HG03432 (cell line): Measurements from ENCODE around the gene MAP2K2.

Experiments
- ATAC-seq: cut with Tn5 transposase; IDR thresholded peaks from one replicate; pipeline ENCODE4 v1.9.1; 2021; ENCODE audit warnings: mild to moderate bottlenecking, moderate library complexity; ENCODE audit not compliant: unreplicated experiment

The MAP2K2 gene

GRCh38 chr19:4062419-4063368, 61.2 kb downstream of the MAP2K2 start:
- no peak for ATAC-seq

DNA sequence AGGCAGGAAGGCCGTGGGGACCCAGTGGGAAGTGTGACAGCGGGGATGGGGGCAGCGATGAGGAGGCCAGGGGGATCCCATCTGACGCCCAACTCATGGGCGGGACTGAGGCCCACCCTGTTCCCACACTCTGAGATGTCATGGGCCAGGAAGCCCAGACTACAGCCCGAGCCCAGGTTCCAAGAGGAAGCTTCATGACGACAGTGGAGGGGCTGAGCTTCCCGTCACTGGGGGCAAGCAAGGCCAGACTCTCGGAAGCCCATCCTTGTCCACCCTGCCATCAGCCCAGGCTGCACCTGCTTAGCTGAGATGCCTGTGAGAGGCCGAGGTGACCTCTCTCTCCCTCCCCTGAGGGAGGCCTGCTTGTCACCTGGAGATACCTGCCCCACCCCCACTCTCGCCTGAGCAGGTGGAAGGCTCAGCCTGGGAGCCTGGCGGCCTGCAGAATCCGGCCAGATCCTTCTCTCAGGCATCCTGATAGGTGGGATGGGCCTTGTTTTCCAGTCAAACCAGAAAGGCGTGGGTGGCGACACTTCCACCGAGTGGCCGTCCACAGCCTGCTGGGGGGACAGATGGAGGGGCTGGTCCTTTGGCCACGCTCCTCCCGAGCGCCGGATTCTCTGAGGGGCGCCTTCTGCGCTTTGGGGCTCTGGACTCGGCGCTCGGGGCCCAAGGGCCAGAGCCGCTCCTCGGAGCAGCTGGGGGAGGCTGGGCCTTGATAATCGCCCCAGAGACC, 62.1 kb downstream of the MAP2K2 start:
- no peak for ATAC-seq

- ATAC-seq, result no peak
Measured at GRCh38 chr19:4061178-4061682, 62.7 kb downstream of the MAP2K2 start.

DNA sequence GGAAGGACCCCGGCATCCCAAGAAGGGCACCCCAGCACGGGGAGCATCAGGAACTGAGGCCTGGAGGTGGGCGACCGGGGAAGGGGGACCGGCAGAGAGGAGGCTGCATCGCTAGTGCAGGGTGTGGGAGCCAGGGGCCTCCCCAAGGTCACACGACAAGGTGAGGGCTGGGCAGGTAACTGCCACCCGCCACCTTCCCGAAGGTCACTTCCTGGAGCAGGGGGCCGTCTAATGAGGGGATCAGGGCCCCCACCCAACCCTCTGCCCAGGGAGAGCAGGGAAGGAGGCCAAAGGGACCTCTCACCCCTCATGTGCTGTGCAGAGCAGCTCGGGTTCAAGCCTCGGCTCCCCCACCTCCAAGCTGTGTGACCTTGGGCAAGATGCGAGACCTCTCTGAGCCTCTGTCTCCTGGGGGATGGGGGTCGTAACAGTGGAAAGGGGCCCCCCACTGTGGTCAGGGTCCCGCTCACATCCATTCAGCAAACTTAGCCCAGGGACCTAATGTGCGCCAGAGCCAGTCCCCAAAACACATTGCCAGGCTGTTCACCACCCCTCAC, 63.2 kb downstream of the MAP2K2 start:
- no peak for ATAC-seq

DNA sequence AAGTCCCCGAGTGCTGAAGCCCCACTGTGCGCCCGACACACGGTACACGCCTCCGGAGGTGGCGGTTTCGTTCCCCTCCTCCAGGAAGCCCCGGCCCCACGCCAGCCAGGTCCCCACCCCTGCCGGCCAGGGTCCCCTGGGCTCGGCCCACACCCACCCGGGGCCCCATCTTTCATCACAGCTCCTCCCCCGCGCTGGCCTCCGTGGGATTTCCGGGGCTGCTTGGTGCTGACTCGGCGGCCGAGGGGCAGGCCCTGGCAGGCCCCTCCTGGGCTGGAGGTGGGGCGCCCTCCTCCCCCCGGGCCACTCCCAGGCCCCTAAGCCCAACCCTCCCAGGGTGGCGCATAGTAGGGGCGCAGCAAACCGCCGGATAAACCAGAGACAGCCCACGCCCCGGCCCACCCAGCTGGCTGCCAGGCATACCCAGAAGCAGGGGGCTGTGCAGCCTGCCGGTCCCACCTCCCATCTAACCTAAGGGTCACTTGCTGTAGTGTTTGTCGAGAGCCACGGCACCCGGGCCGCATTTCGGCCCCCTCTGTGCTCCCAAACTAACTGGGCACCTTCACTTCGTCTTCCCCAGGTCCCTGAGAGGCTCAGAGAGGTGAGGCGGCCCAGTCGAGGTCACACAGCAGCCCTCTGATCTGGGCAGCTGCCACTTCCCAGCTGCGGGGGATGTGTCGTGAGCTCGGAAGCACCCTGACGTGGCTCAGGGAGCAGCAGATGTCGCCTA, 63.9 kb downstream of the MAP2K2 start:
- no peak for ATAC-seq

GRCh38 chr19:4059453-4059871, 64.5 kb downstream of the MAP2K2 start:
- ATAC-seq, result no peak

DNA sequence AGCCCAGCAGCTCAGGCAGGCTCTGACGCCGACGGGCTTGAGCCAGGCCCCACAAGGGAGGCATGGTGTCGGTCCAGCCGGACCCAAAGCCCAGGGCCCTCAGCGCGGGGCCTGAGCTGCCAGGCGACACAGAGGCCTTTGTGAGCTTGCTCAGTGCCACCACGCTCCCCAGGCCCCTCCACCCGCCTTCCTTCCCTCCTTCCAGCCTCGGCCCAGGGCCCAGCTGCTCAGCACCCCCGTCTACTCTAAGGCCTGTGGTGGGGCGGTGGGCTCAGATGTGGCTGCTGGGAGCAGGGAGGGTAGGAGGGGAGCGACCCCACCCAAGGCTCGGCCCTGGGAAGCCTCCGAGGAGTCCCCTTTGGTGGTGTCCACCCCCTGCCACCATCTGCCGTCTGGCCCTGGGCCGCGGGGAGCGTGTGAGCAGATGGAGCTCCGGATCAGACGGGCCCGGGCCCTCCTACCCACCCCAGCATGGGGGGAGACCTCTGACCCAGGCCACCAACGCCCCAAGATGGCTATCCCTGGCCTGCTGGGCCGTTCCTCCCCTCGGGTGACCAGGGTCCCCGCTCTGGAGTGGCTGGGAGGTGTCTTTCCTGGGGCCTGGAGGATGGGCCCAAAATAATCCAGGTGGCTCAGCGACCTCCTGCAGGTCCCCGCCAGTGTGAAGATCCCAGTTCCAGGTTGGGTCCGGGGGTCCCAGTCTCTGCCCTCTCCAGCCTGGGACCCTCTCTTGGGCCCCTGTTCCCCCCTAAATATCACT, 65.0 kb downstream of the MAP2K2 start:
- no peak for ATAC-seq

- no peak for ATAC-seq
Measured at GRCh38 chr19:4057931-4058692, 65.8 kb downstream of the MAP2K2 start.

GRCh38 chr19:4055209-4055552, 68.7 kb downstream of the MAP2K2 start:
- no peak for ATAC-seq

GRCh38 chr19:4054441-4055208, 69.3 kb downstream of the MAP2K2 start:
- ATAC-seq, result no peak

DNA sequence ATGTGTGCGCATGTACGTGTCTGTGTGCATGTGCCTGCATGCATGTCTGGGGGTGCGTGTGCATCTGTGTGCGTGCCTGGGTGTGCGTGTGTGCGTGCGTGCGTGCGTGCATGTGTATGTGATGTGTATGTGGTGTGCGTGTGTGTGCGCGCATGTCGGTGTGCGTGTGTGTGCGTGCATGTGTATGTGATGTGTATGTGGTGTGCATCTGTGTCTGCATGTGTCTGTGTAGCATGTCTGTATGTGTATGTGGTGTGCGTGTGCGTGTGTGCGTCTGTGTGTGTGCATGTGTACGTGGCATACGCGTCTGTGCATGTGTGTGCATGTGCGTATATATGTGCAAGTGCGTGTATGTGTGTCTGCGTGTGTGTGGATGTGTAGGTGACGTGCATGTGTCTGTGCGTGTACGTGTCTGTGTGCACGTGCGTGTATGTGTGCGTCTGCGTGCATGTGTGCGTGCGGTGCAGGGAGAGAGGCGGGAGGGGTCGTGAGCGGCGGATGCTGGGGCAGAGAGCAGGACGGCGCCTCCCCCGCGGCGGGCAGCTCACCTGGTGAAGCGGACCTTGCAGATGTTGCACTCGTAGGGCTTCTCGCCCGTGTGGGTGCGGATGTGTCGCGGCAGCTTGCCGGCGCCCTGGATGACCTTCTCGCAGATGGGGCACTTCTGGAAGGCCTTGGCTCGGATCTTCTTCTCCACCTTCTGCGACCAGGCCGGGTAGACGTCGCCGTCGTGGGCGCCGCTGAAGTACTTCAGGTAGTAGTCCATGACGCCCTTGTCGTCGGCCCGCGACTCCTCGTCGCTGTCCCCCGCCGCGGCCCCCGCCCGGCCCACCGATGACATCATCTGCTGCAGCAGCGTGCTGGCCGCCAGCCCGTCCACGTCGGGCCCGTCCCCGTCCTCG, 70.2 kb downstream of the MAP2K2 start:
- ATAC-seq, result no peak

- no peak for ATAC-seq
Measured at GRCh38 chr19:4052993-4053422, 70.9 kb downstream of the MAP2K2 start.

- ATAC-seq, result no peak
Measured at GRCh38 chr19:4052114-4052992, 71.6 kb downstream of the MAP2K2 start.

DNA sequence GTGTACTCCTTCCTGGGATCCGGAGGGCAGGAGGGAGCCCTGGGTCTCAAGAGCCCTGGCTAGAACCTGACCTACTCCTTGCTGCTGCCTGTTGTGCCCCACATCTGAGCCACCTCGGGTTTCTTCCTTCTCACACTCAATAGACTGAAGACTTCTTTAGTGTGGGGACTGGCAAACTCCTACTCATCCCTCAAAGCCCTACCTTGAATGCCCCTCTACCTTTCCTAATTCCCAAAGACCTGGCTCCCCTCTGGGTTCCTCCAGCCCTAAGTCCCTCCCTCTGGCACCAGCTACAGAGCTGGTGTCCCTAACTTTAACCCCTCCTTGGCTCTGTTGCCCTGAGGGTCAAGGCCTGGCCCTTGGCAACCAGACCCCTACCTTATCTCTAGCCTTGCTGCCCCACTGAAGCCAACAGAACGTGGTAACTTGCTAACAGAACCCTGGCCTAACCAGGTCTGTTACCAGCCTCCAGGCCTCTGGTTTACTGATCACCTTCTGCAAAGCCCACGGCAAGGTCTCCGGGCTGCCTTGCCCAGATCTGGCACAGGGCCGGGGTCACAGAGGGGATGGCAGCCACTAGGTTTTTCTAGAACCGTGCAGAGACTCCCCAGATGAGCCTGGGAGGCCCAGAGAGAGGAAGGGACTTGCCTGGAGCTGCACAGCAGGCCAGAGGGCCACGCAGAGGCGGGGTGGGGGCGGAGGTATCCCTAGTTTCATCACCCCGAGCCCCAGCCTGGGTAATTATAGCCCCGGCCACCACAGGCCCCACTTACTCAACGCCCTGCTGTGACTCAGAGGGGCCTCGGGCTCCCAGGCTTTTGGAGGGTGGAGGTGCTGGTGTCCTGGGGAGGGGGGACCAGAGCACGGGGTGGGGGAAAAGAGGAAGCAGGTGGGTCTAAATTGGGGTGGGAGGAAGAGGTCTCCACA, 72.5 kb downstream of the MAP2K2 start:
- ATAC-seq, result no peak

DNA sequence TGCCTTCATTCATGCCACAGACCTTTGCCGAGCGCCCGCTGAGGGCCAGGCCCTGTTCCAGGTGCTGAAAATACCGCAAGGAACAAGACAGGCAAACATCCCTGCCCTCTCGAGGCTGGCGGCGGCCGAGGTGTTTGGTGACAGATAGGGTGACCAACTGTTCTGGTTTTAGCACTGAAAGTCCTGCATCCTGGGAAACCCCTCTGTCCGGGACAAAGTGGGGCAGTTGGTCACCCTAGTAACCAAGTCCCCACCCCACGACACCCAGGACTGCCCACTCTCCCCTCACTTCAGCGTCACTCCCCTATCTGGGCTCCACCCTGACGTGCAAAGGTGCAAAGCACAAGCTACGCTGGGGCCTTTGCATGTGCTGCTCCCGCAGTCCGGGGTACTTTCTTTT, 74.5 kb downstream of the MAP2K2 start:
- ATAC-seq, result no peak
